HCT116 (cell line): Measurements from ENCODE around the gene EZH2.

ENCODE experiments used
- CEBPB ChIP-seq: IDR thresholded peaks from 2 replicates; pipeline ENCODE4 v1.6.1; 2012; ENCODE audit warnings: low read depth
- CTCF ChIP-seq, 3 experiments: fragments of 200-600 bp in 1 of 3; sonication (generic) in 1 of 3; IDR thresholded peaks in 2 of 3; conservative IDR thresholded peaks in 1 of 3; 2 replicates each; pipeline ENCODE4 v1.5.1; 2012 to 2017; ENCODE audit warnings: low read depth in 2 of 3, low read length in 2 of 3, antibody characterized with exemption in 1 of 3, borderline replicate concordance in 1 of 3, control low read depth in 1 of 3, mild to moderate bottlenecking in 1 of 3, mixed read lengths in 1 of 3, mixed run types in 1 of 3, moderate library complexity in 1 of 3; ENCODE audit not compliant: insufficient read depth in 1 of 3
- MAX ChIP-seq: IDR thresholded peaks from 2 replicates; pipeline ENCODE4 v1.6.1; 2012
- POLR2A ChIP-seq: IDR thresholded peaks from 2 replicates; pipeline ENCODE4 v1.7.0; 2011; ENCODE audit warnings: borderline replicate concordance; ENCODE audit not compliant: insufficient read depth, insufficient read length; ENCODE audit errors: extremely low read depth
- REST ChIP-seq: IDR thresholded peaks from 2 replicates; pipeline ENCODE4 v1.6.1; 2012; ENCODE audit warnings: low read depth
- SIN3A ChIP-seq: IDR thresholded peaks from 2 replicates; pipeline ENCODE4 v1.6.1; 2012; ENCODE audit warnings: low read depth
- ZBTB33 ChIP-seq: IDR thresholded peaks from 2 replicates; pipeline ENCODE4 v1.6.1; 2011; ENCODE audit warnings: mild to moderate bottlenecking, low read length, moderate library complexity; ENCODE audit not compliant: insufficient replicate concordance; ENCODE audit errors: extremely low read depth

- no peak for TF ChIP-seq CTCF (IDR thresholded peaks at IDR 0.05 in 2 of 3, conservative IDR thresholded peaks at IDR 0.05 in 1 of 3; ENCODE audit: borderline replicate concordance in 1 of 3, insufficient read depth in 1 of 3, low read depth in 2 of 3, low read length in 2 of 3)
- no peak for TF ChIP-seq ZBTB33
- no peak for TF ChIP-seq MAX
- no peak for TF ChIP-seq POLR2A
- no peak for TF ChIP-seq REST
- TF ChIP-seq SIN3A, result no peak
- no peak for TF ChIP-seq CEBPB
Measured at GRCh38 chr7:148825338-148825737, 58.8 kb downstream of the EZH2 start.
